GM21737 (cell line): ENCODE measurements around the gene OLR1.

Experiments
- ATAC-seq: cut with Tn5 transposase; IDR thresholded peaks from one replicate; pipeline ENCODE4 v1.9.1; 2021; ENCODE audit warnings: mild to moderate bottlenecking, moderate library complexity; ENCODE audit not compliant: unreplicated experiment

The OLR1 gene

DNA sequence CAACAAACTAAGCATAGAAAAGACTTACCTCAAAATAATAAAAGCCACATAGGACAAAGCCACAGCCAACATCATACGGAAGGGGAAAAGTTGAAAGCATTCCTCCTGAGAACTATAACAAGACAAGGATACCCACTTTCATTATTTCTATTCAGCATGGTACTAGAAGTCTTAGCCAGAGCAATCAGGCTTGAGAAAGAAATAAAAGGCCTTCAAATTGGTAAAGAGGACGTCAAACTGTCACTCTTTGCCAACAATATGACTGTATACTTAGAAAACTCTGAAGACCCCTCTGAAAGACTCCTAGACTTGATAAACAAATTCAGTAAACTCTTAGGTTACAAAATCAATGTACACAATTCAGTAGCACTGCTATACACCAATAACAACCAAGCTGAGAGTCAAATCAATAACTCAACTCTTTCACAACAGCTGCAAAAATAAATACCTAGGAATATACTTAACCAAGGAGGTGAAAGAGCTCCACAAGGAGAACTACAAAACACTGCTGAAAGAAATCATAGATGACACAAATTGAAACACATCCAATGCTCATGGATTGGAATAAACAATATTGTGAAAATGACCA is 61.6 kb downstream of the OLR1 start:
- ATAC-seq: no peak
